GM21576 (cell line): Measurements from ENCODE around the gene DHRS2.
"Not testable (repeated sequence)": the region's sequence is repeated elsewhere in the genome, so short reads cannot be mapped to it uniquely, and the experiment has no call there.

Source experiments
- ATAC-seq: cut with Tn5 transposase; IDR thresholded peaks from one replicate; pipeline ENCODE4 v1.9.1; 2021; ENCODE audit warnings: mild to moderate bottlenecking, moderate library complexity; ENCODE audit not compliant: unreplicated experiment

The DHRS2 gene

GRCh38 chr14:23675906-23676305 is 39.7 kb downstream of the DHRS2 start:
- ATAC-seq, result no peak

- no peak for ATAC-seq
These were observed 45.2 kb downstream of the DHRS2 start for GRCh38 chr14:23681337-23681736.

DNA sequence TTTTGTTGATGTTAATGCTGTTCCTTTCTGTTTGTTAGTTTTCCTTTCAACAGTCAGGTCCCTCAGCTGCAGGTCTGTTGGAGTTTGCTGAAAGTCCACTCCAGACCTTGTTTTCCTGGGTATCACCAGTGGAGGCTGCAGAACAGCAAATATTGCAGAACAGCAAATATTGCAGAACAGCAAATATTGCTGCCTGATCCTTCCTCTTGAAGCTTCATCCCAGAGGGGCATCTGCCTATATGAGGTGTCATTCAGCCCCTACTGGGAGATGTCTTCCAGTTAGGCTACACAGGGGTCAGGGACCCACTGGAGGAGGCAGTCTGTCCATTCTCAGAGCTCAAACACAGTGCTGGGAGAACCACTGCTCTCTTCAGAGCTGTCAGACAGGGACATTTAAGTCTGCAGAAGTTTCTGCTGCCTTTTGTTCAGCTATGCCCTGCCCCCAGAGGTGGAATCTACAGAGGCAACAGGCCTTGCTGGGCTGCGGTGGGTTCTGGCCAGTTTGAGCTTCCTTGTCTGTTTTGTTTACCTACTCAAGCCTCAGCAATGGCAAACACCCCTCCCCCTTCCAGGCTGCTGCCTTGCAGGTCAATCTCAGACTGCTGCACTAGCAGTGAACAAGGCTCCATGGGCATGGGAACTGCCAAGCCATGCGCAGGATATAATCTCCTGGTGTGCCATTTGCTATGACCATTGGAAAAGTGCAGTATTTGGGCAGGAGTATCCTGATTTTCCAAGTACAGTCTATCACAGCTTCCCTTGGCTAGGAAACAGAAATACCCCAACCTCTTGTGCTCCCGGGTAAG is 53.7 kb downstream of the DHRS2 start:
- ATAC-seq, result not testable (repeated sequence)

- no peak for ATAC-seq
These were observed 56.3 kb downstream of the DHRS2 start for GRCh38 chr14:23692416-23692815.

DNA sequence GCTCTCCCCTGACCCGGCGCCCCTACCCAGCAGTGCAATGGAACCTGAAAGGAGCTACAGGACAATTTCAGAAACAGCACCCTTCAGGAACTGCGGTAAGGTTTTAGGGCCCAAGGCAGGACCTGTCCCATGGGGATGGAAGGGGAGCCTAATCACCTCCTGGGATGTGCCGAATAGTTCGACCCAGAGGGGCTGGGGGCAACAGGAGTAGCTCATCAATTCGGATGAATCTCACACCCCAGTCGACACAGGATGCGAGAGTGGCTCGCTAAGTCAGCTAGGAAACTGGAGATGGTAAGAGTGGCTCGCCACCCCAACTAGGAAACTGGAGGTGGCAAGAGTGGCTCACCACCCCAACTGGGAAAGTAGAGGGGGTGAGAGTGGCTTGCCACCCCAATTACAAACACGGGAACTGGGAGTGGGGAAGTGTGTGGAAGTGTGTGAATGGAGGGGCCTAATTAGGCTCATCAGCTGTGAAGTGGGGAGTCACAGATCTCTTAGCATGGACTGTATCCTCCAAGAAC is 57.1 kb downstream of the DHRS2 start:
- ATAC-seq, result no peak

- ATAC-seq, result no peak
These were observed 58.2 kb downstream of the DHRS2 start for GRCh38 chr14:23694085-23694948.
